Keratinocyte (primary cell): ENCODE data around the gene SEC11A. TPM values are rescaled to one million over a fixed set of nuclear protein-coding genes. Genes with fewer than 3 reads are reported as not detected.
A peak's percentile ranks its signal among the peaks of the same experiment; 100 is the strongest.

Experiments
- DNase-seq: peaks from one replicate; pipeline ENCODE4 v3.0.0-alpha.2; 2011; ENCODE audit warnings: low read depth, missing footprints, low spot score
- FAIRE-seq: peaks from 2 replicates; lab custom pipeline; 2011; peaks lifted over from hg19 to GRCh38; lab: Jason Lieb, UNC
- H2AFZ ChIP-seq: 2 replicates; pipeline ENCODE4 v1.6.0; 2012; ENCODE audit warnings: low read length, control low read depth, inconsistent platforms; ENCODE audit not compliant: control insufficient read depth
- H3K27ac ChIP-seq: 2 replicates; pipeline ENCODE4 v1.5.1; 2011; ENCODE audit warnings: low read length; ENCODE audit not compliant: control insufficient read depth, insufficient read depth
- H3K27me3 ChIP-seq: 3 replicates; pipeline ENCODE4 v1.6.0; 2011; ENCODE audit warnings: low read length; ENCODE audit not compliant: control insufficient read depth, insufficient read depth; ENCODE audit errors: extremely low read depth
- H3K36me3 ChIP-seq, 2 experiments: 2 replicates in 1 of 2; 3 replicates in 1 of 2; pipeline ENCODE4 v1.5.1; 2011; ENCODE audit warnings: low read length in 2 of 2, mild to moderate bottlenecking in 1 of 2; ENCODE audit not compliant: control insufficient read depth in 2 of 2, insufficient read depth in 2 of 2; ENCODE audit errors: extremely low read depth in 1 of 2
- H3K4me1 ChIP-seq: 3 replicates; pipeline ENCODE4 v1.5.1; 2011; ENCODE audit warnings: low read length; ENCODE audit not compliant: control insufficient read depth, insufficient read depth; ENCODE audit errors: extremely low read depth
- H3K4me2 ChIP-seq: 3 replicates; pipeline ENCODE4 v1.6.0; 2011; ENCODE audit warnings: low read depth, low read length; ENCODE audit not compliant: control insufficient read depth, insufficient read depth; ENCODE audit errors: extremely low read depth
- H3K4me3 ChIP-seq, 3 experiments: fragments of 200-600 bp in 1 of 3; sonication (generic) in 1 of 3; 2 replicates in 2 of 3; 3 replicates in 1 of 3; pipeline ENCODE4 v1.5.1; 2011 to 2016; ENCODE audit warnings: low read length in 3 of 3, mild to moderate bottlenecking in 3 of 3, control low read depth in 2 of 3, inconsistent platforms in 1 of 3, low read depth in 1 of 3, mixed read lengths in 1 of 3, mixed run types in 1 of 3, moderate library complexity in 1 of 3; ENCODE audit not compliant: control insufficient read depth in 2 of 3, insufficient read depth in 2 of 3; ENCODE audit errors: extremely low read depth in 1 of 3
- H3K79me2 ChIP-seq: 2 replicates; pipeline ENCODE4 v1.6.0; 2012; ENCODE audit warnings: low read length; ENCODE audit not compliant: control insufficient read depth, insufficient read depth
- H3K9ac ChIP-seq: 3 replicates; pipeline ENCODE4 v1.6.0; 2011; ENCODE audit warnings: low read length; ENCODE audit not compliant: control insufficient read depth, insufficient read depth; ENCODE audit errors: extremely low read depth
- H3K9me1 ChIP-seq: 3 replicates; pipeline ENCODE4 v1.6.0; 2011; ENCODE audit warnings: low read length; ENCODE audit not compliant: control insufficient read depth, insufficient read depth; ENCODE audit errors: extremely low read depth
- H3K9me3 ChIP-seq: 2 replicates; pipeline ENCODE4 v1.5.1; 2012; ENCODE audit warnings: low read depth, low read length; ENCODE audit not compliant: control insufficient read depth
- H4K20me1 ChIP-seq: 3 replicates; pipeline ENCODE4 v1.6.0; 2011; ENCODE audit warnings: low read length; ENCODE audit not compliant: control insufficient read depth, insufficient read depth; ENCODE audit errors: extremely low read depth
- EZH2 ChIP-seq: IDR thresholded peaks from one replicate; pipeline ENCODE4 v1.6.1; 2012; ENCODE audit warnings: inconsistent platforms, mild to moderate bottlenecking, low read length, moderate library complexity
- dilution Hi-C: fragments of 300-500 bp; cut with MboI; formaldehyde crosslinking; loops from one replicate; pipeline ENCODE4 v1.7.0; 2020; ENCODE audit warnings: low sequenced_read_pairs; ENCODE audit not compliant: extremely low pct_ligation_motif_present
- polyA plus RNA-seq, 5 experiments: library from polyadenylated mRNA; depleted of rRNA in 3 of 5; stranded (reverse) in 3 of 5; stranded (forward) in 1 of 5; unstranded in 1 of 5; fragments of >200 nt; gene quantifications; 1 replicate in 1 of 5; 2 replicates in 3 of 5; 3 replicates in 1 of 5; pipeline versions ENCODE4 v1.2.1 to v1.2.3, GENCODE V29; 2011 to 2012; ENCODE audit warnings: missing spikeins in 2 of 5, low read depth in 1 of 5, low replicate concordance in 1 of 5
- TF ChIP-seq, protein P1 (sequence below), 3 experiments: IDR thresholded peaks in 1 of 3; conservative IDR thresholded peaks in 1 of 3; optimal IDR thresholded peaks in 1 of 3; 2 replicates in 2 of 3; 3 replicates in 1 of 3; pipeline versions ENCODE3 to v1.5.1; 2011; ENCODE audit warnings: low read length in 3 of 3, mild to moderate bottlenecking in 3 of 3, moderate library complexity in 2 of 3, control low read depth in 1 of 3, inconsistent platforms in 1 of 3; ENCODE audit not compliant: insufficient read depth in 2 of 3; ENCODE audit errors: extremely low read depth in 1 of 3

SEC11A gene
- polyA plus RNA-seq, 1 donor (not counting 4 experiments of a cell fraction or from before 2014, with no cell fraction given): 195 TPM

DNA sequence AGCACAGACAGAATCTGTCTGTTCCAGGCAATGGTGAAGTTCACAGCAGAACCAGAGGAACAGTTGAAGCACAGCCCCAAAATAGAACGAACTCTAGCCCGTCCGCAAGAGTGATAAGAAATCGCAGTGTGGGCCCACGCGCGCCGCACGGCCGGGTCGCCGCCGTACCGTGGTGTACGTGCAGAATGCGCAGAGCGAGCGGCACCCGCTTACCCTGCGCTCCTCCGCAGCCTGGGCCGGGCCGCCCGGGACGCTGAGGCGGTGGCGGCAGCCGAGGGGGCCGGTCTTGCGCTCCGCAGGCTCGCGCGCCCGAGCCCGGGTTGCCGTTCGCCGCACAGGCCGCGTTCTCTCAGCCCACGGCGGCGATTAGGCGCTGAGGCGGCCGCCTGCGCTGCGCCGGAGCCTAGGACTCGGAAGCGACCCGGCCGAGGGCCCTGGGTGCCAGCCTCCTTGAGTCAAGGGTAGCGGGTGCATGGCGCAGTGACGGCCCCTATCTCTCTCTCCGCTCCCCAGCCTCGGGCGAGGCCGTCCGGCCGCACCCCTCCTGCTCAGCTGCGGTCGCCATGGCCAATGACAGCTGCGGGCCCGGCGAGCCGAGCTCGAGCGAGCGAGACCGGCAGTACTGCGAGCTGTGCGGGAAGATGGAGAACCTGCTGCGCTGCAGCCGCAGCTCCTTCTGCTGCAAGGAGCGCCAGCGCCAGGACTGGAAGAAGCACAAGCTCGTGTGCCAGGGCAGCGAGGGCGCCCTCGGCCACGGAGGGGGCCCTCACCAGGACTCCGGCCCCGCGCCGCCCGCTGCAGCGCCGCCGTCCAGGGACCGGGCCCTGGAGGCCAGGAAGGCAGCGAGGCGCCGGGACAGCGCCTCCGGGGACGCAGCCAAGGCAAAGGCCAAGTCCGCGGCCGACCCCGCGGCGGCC lies 82.4 kb downstream of the SEC11A start:
- TF ChIP-seq, protein P1, sequence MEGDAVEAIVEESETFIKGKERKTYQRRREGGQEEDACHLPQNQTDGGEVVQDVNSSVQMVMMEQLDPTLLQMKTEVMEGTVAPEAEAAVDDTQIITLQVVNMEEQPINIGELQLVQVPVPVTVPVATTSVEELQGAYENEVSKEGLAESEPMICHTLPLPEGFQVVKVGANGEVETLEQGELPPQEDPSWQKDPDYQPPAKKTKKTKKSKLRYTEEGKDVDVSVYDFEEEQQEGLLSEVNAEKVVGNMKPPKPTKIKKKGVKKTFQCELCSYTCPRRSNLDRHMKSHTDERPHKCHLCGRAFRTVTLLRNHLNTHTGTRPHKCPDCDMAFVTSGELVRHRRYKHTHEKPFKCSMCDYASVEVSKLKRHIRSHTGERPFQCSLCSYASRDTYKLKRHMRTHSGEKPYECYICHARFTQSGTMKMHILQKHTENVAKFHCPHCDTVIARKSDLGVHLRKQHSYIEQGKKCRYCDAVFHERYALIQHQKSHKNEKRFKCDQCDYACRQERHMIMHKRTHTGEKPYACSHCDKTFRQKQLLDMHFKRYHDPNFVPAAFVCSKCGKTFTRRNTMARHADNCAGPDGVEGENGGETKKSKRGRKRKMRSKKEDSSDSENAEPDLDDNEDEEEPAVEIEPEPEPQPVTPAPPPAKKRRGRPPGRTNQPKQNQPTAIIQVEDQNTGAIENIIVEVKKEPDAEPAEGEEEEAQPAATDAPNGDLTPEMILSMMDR (optimal IDR thresholded peaks at IDR 0.05 in 1 of 3, IDR thresholded peaks at IDR 0.05 in 1 of 3, conservative IDR thresholded peaks at IDR 0.05 in 1 of 3; ENCODE audit: extremely low read depth in 1 of 3, insufficient read depth in 2 of 3, low read length in 3 of 3): no peak
- TF ChIP-seq EZH2: no peak
- Histone ChIP-seq H3K27me3 (no peaks in the 10 kb centered on the region), H3K9me3 (no peaks in the 10 kb centered on the region), H3K27ac (peak overlapping the region; percentile 56), H3K4me1 (peaks cover 22% of the 10 kb centered on the region), H3K9ac (peak overlapping the region; percentile 71), H3K4me2 (peak overlapping the region; percentile 97), H3K9me1 (no peaks in the 10 kb centered on the region), H3K4me3 (peak overlapping the region; percentile 46 to 76 (median 70)), H3K79me2 (peaks cover 8% of the 10 kb centered on the region), H3K36me3 (peaks cover 5 to 6% of the 10 kb centered on the region in 2 experiments), H2AFZ (peak overlapping the region; percentile 90), H4K20me1 (no peaks in the 10 kb centered on the region)
- dilution Hi-C loops: no loop called here
- DNase-seq: no peak
- FAIRE-seq: no peak

DNA sequence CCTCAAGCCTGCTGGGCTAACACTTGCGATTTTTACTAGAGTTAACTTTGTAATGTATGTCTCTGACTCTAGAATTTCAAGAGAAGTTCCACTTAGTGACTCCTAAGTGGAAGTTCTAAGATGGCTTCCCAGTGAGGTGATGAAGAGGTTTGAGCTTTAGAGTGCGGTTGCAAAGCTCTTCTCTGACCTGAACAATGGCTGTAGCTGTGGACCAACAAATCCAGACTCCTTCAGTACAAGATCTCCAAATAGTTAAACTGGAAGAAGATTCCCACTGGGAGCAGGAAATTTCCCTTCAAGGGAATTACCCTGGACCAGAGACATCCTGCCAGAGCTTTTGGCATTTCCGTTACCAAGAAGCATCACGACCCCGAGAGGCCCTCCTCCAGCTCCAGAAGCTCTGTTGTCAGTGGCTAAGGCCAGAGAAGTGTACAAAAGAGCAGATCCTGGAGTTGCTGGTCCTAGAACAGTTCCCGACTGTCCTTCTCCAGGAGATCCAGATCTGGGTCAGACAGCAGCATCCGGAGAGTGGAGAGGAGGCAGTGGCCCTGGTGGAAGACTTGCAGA lies 84.2 kb downstream of the SEC11A start:
- H3K79me2 ChIP-seq: peaks cover 8% of the 10 kb centered on the region
- no peaks in the 10 kb centered on the region for H3K9me1 ChIP-seq
- H3K36me3 ChIP-seq: peaks cover 4 to 5% of the 10 kb centered on the region in 2 experiments
- peak overlapping the region; percentile 98 for H2AFZ ChIP-seq
- H3K27ac ChIP-seq: peak overlapping the region; percentile 82
- H3K27me3 ChIP-seq: no peaks in the 10 kb centered on the region
- peak overlapping the region; percentile 79 for H3K9ac ChIP-seq
- TF ChIP-seq, protein P1 (optimal IDR thresholded peaks at IDR 0.05 in 1 of 3, IDR thresholded peaks at IDR 0.05 in 1 of 3, conservative IDR thresholded peaks at IDR 0.05 in 1 of 3; ENCODE audit: extremely low read depth in 1 of 3, insufficient read depth in 2 of 3, low read length in 3 of 3): no peak
- no peak for TF ChIP-seq EZH2
- no peaks in the 10 kb centered on the region for H3K9me3 ChIP-seq
- dilution Hi-C loops: no loop called here
- H4K20me1 ChIP-seq: no peaks in the 10 kb centered on the region
- H3K4me1 ChIP-seq: peaks cover 22% of the 10 kb centered on the region
- DNase-seq (no peak), FAIRE-seq (no peak)
- H3K4me3 ChIP-seq: peak overlapping the region; percentile 43 to 91 (median 89)
- peak overlapping the region; percentile 97 for H3K4me2 ChIP-seq
